Measurements from ENCODE around the gene RNF44. TPM values are rescaled to one million over a fixed set of nuclear protein-coding genes. Genes with fewer than 3 reads are reported as not detected.

RNF44 gene
- total and polyA plus RNA-seq, 4 donors: 3.2 to 6.4 (median 4.7) TPM

DNA sequence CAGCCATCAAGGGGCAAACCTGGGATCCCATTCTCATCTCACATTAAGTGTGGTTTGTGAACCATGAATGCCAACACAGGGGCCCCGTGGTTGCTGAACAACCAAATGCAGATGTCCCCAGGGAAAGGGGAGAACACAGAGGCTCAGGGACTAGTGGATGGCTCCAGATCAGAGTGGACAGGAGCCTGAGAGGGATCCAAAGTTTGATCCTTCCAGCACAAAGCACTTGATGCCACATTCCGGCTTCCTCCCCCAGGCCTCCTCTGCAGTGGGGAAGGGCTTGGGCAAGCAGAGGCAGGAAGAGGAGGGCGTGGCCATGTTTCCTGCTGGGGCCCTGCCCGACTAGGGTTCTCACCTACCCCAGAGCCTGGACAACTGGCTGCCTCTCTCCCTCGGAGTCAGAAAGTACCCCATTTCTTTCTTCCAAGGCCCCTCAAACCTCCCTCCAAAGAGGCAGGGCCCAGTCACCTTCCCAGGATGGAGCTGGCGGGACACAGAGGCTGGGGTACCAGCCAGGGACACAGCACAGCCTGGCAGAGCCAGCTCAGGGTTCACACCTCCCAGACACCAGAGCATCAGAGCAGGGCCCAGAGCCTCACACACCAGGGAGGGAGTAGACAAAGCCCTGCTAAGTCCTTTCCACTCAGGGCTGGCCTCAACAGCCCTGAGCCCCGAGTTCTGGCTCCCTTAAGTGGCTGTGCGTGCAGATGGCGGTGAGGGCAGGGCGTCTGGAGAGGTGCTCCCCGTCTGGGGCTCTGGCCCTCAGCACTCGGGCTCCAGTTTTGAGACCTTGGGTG lies 4.3 kb upstream of the RNF44 start:
- 71% methylated on average over 12 of the region's 12 CpGs for WGBS
- H3K4me1 ChIP-seq (ENCODE audit: control insufficient read depth in 4 of 4, insufficient read depth in 4 of 4, low read length in 3 of 4): peaks cover 0 to 23% (median 11%) of the 10 kb centered on the region in 4 donors
- H3K9me3 ChIP-seq (ENCODE audit: control insufficient read depth in 4 of 4, low read length in 3 of 4): no peaks in the 10 kb centered on the region
- no peak for TF ChIP-seq FOXA2 (IDR thresholded peaks at IDR 0.05)
- TF ChIP-seq SP1 (IDR thresholded peaks at IDR 0.05): peak; percentile 7
- H3K4me3 ChIP-seq (ENCODE audit: low read depth in 1 of 3, low read length in 3 of 3): no peak overlapping the region
- H3K36me3 ChIP-seq (ENCODE audit: control insufficient read depth in 4 of 4, insufficient read depth in 3 of 4, low read depth in 1 of 4, low read length in 3 of 4): no peaks in the 10 kb centered on the region
- no peaks in the 10 kb centered on the region for H3K27me3 ChIP-seq (ENCODE audit: control insufficient read depth in 4 of 4, insufficient read depth in 4 of 4, low read length in 3 of 4)
- DNase-seq (ENCODE audit: low spot score): no peak
- H3K27ac ChIP-seq (ENCODE audit: low read depth in 1 of 2, low read length in 2 of 2): peak overlapping the region; percentile 47 to 51
- H3K9ac ChIP-seq (ENCODE audit: low read depth in 1 of 2, low read length in 2 of 2): no peak overlapping the region

DNA sequence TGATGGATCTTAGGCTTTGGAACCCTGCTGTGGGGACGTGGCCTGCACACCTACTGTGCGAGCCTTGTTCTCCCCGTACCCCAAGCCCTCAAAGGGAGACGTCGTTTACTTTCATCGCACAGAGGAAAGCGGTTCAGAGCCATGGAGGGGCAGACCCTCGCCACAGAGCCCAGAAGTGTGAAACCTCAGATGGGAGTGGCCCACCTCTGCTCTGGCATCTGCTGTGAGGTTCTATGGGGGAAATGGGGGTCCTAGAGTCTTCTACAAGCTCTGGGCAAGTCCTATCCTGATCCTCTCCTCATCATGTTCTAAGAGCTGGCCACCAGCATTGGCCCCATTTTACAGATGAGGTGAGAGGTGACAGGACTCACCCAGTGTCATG lies 3.7 kb upstream of the RNF44 start:
- H3K4me3 ChIP-seq (ENCODE audit: low read depth in 1 of 3, low read length in 3 of 3): no peak overlapping the region
- H3K9me3 ChIP-seq (ENCODE audit: control insufficient read depth in 4 of 4, low read length in 3 of 4): no peaks in the 10 kb centered on the region

More for the DNA sequence above, 3.7 kb upstream of the RNF44 start:
- H3K27me3 ChIP-seq (ENCODE audit: control insufficient read depth in 4 of 4, insufficient read depth in 4 of 4, low read length in 3 of 4): no peaks in the 10 kb centered on the region
- H3K9ac ChIP-seq (ENCODE audit: low read depth in 1 of 2, low read length in 2 of 2): no peak overlapping the region
- TF ChIP-seq, protein P1, sequence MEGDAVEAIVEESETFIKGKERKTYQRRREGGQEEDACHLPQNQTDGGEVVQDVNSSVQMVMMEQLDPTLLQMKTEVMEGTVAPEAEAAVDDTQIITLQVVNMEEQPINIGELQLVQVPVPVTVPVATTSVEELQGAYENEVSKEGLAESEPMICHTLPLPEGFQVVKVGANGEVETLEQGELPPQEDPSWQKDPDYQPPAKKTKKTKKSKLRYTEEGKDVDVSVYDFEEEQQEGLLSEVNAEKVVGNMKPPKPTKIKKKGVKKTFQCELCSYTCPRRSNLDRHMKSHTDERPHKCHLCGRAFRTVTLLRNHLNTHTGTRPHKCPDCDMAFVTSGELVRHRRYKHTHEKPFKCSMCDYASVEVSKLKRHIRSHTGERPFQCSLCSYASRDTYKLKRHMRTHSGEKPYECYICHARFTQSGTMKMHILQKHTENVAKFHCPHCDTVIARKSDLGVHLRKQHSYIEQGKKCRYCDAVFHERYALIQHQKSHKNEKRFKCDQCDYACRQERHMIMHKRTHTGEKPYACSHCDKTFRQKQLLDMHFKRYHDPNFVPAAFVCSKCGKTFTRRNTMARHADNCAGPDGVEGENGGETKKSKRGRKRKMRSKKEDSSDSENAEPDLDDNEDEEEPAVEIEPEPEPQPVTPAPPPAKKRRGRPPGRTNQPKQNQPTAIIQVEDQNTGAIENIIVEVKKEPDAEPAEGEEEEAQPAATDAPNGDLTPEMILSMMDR (IDR thresholded peaks at IDR 0.05; ENCODE audit: low read depth, low read length, missing input control): no peak
- TF ChIP-seq, protein P2, sequence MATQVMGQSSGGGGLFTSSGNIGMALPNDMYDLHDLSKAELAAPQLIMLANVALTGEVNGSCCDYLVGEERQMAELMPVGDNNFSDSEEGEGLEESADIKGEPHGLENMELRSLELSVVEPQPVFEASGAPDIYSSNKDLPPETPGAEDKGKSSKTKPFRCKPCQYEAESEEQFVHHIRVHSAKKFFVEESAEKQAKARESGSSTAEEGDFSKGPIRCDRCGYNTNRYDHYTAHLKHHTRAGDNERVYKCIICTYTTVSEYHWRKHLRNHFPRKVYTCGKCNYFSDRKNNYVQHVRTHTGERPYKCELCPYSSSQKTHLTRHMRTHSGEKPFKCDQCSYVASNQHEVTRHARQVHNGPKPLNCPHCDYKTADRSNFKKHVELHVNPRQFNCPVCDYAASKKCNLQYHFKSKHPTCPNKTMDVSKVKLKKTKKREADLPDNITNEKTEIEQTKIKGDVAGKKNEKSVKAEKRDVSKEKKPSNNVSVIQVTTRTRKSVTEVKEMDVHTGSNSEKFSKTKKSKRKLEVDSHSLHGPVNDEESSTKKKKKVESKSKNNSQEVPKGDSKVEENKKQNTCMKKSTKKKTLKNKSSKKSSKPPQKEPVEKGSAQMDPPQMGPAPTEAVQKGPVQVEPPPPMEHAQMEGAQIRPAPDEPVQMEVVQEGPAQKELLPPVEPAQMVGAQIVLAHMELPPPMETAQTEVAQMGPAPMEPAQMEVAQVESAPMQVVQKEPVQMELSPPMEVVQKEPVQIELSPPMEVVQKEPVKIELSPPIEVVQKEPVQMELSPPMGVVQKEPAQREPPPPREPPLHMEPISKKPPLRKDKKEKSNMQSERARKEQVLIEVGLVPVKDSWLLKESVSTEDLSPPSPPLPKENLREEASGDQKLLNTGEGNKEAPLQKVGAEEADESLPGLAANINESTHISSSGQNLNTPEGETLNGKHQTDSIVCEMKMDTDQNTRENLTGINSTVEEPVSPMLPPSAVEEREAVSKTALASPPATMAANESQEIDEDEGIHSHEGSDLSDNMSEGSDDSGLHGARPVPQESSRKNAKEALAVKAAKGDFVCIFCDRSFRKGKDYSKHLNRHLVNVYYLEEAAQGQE (IDR thresholded peaks at IDR 0.05): no peak
- TF ChIP-seq RXRA (IDR thresholded peaks at IDR 0.05) (no peak), TAF1 (conservative IDR thresholded peaks at IDR 0.05) (no peak), NR2F2 (IDR thresholded peaks at IDR 0.05) (no peak), JUND (IDR thresholded peaks at IDR 0.05) (no peak), EGR1 (IDR thresholded peaks at IDR 0.05; ENCODE audit: low read depth in 2 of 2) (no peak), HNF4G (IDR thresholded peaks at IDR 0.05) (no peak), FOXA2 (IDR thresholded peaks at IDR 0.05) (no peak), FOXA1 (IDR thresholded peaks at IDR 0.05) (no peak), RAD21 (IDR thresholded peaks at IDR 0.05) (no peak), YY1 (IDR thresholded peaks at IDR 0.05) (no peak), GABPA (IDR thresholded peaks at IDR 0.05 in 1 of 2, conservative IDR thresholded peaks at IDR 0.05 in 1 of 2) (no peak)
- TF ChIP-seq, protein P3, sequence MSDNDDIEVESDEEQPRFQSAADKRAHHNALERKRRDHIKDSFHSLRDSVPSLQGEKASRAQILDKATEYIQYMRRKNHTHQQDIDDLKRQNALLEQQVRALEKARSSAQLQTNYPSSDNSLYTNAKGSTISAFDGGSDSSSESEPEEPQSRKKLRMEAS (IDR thresholded peaks at IDR 0.05): no peak
- TF ChIP-seq, protein P4, sequence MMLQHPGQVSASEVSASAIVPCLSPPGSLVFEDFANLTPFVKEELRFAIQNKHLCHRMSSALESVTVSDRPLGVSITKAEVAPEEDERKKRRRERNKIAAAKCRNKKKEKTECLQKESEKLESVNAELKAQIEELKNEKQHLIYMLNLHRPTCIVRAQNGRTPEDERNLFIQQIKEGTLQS (IDR thresholded peaks at IDR 0.05): no peak
- H3K27ac ChIP-seq (ENCODE audit: low read depth in 1 of 2, low read length in 2 of 2): no peak overlapping the region
- 86% methylated on average over 8 of the region's 8 CpGs for WGBS
- DNase-seq (ENCODE audit: low spot score): no peak
- H3K36me3 ChIP-seq (ENCODE audit: control insufficient read depth in 4 of 4, insufficient read depth in 3 of 4, low read depth in 1 of 4, low read length in 3 of 4): no peaks in the 10 kb centered on the region
- peaks cover 3 to 28% (median 16%) of the 10 kb centered on the region in 4 donors for H3K4me1 ChIP-seq (ENCODE audit: control insufficient read depth in 4 of 4, insufficient read depth in 4 of 4, low read length in 3 of 4)

All from liver (tissue), 9 donors.